Spleen (tissue), 7 donors: ENCODE measurements around the gene ADAMTSL1.

Experiments used
- CTCF ChIP-seq, 11 experiments: fragments of 200-600 bp in 7 of 11; fragments of 450-650 bp in 4 of 11; sonication (generic) in 4 of 11; IDR thresholded peaks in 8 of 11; conservative IDR thresholded peaks in 3 of 11; 1 replicate in 7 of 11; 2 replicates in 4 of 11; pipeline versions ENCODE4 v1.4.0 to v1.8.0; 2016 to 2021; ENCODE audit warnings: antibody characterized with exemption in 11 of 11, inconsistent platforms in 4 of 11, mild to moderate bottlenecking in 1 of 11
- POLR2AphosphoS5 ChIP-seq, 3 donors: sonication (generic); formaldehyde crosslinking; IDR thresholded peaks; one replicate each; pipeline ENCODE4 v1.5.1; 2017; ENCODE audit warnings: antibody characterized with exemption in 3 of 3
- donor health status: DM: no; HTN: no; CAD: no; lungs with moderate emphysema.
- donor health status: DM: no; HTN: no; CAD: no.
- donor health status: DM: no; HTN: no; CAD: no.

GRCh38 chr9:18783909-18784308, 310.0 kb downstream of the ADAMTSL1 start:
- TF ChIP-seq CTCF (IDR thresholded peaks at IDR 0.05 in 8 of 11, conservative IDR thresholded peaks at IDR 0.05 in 3 of 11) = no peak
- no peak for TF ChIP-seq POLR2AphosphoS5 (IDR thresholded peaks at IDR 0.05)
